PFSK-1 (cell line): ENCODE data around the gene KAZALD1.

Experiments used
- POLR2AphosphoS5 ChIP-seq: IDR thresholded peaks from 2 replicates; pipeline ENCODE4 v1.6.1; 2012; ENCODE audit warnings: low read depth, mild to moderate bottlenecking, control low read depth, low read length, moderate library complexity
- REST ChIP-seq, 2 experiments: IDR thresholded peaks; 2 replicates each; pipeline versions ENCODE4 v1.6.1 to v1.8.0; 2011 to 2012; ENCODE audit warnings: low read depth in 2 of 2, low read length in 2 of 2, control low read depth in 1 of 2, inconsistent platforms in 1 of 2, mild to moderate bottlenecking in 1 of 2, moderate library complexity in 1 of 2; ENCODE audit not compliant: insufficient read depth in 1 of 2
- SIN3A ChIP-seq: IDR thresholded peaks from 2 replicates; pipeline ENCODE4 v1.6.1; 2012; ENCODE audit warnings: mild to moderate bottlenecking, low read length, moderate library complexity, borderline replicate concordance; ENCODE audit not compliant: insufficient read depth

GRCh38 chr10:101021692-101022251 is 40.0 kb upstream of the KAZALD1 start:
- TF ChIP-seq POLR2AphosphoS5 (no peak), SIN3A (no peak), REST (IDR thresholded peaks at IDR 0.05; ENCODE audit: insufficient read depth in 1 of 2, low read depth in 2 of 2, low read length in 2 of 2) (no peak)
